Measurements from ENCODE around the gene DNAI7. TPM values are rescaled to one million over a fixed set of nuclear protein-coding genes. Genes with fewer than 3 reads are reported as not detected.

The DNAI7 gene
- total and polyA plus RNA-seq, 2 of the 13 experiments (the other 11 are each of a cell fraction or from before 2014, with no cell fraction given): 0.04 to 0.25 TPM

- Histone ChIP-seq H3K4me2 (ENCODE audit: low read depth, low read length) (no peak overlapping the region), H2AFZ (ENCODE audit: low read length) (no peak overlapping the region), H3K9ac (ENCODE audit: insufficient read depth, low read depth, low read length) (no peak overlapping the region), H3K4me1 (ENCODE audit: insufficient read depth, low read length) (no peaks in the 10 kb centered on the region), H3K27me3 (ENCODE audit: control insufficient read depth in 1 of 2, insufficient read depth in 2 of 2, low read length in 2 of 2) (no peaks in the 10 kb centered on the region), H3K9me3 (ENCODE audit: low read length) (no peaks in the 10 kb centered on the region), H3K27ac (ENCODE audit: extremely low read length, insufficient read depth, low read length) (no peak overlapping the region), H3K36me3 (replicated peaks in 1 of 2; ENCODE audit: control insufficient read depth in 1 of 2, insufficient read depth in 2 of 2, low read length in 2 of 2) (peaks cover 3 to 24% of the 10 kb centered on the region in 2 experiments; a peak in 4 of 5 replicates), H3K79me2 (ENCODE audit: insufficient read depth, low read length) (no peaks in the 10 kb centered on the region), H3K4me3 (replicated peaks in 1 of 3; ENCODE audit: insufficient read depth in 1 of 3, low read depth in 2 of 3, low read length in 3 of 3) (no peak overlapping the region), H4K20me1 (ENCODE audit: insufficient read depth, low read length) (no peaks in the 10 kb centered on the region)
- ChIA-PET POLR2A (no interaction called here), CTCF (ENCODE audit: low intra/inter-chr PET ratio, low total read pairs) (no interaction called here)
- ATAC-seq (no peak), DNase-seq (ENCODE audit: low spot score) (no peak), FAIRE-seq (no peak)
- intact Hi-C loops (cut with micrococcal nuclease; ENCODE audit: unreplicated experiment): no loop called here
- in situ Hi-C loops (cut with HindIII; ENCODE audit: extremely low pct_ligation_motif_present, low pct_unique_long_range_greater_than_20kb): no loop called here
- TF ChIP-seq PAWR (CRISPR knock-in tag; IDR thresholded peaks at IDR 0.05; ENCODE audit: borderline replicate concordance) (no peak), ZNF597 (CRISPR knock-in tag; IDR thresholded peaks at IDR 0.05) (no peak), KMT2B (CRISPR knock-in tag; IDR thresholded peaks at IDR 0.05) (no peak), TBX2 (CRISPR knock-in tag; IDR thresholded peaks at IDR 0.05; ENCODE audit: borderline replicate concordance) (no peak), ZNF652 (CRISPR knock-in tag; IDR thresholded peaks at IDR 0.05; ENCODE audit: borderline replicate concordance, low read depth) (no peak), CREBL2 (CRISPR knock-in tag; IDR thresholded peaks at IDR 0.05; ENCODE audit: borderline replicate concordance) (no peak)
- no TSS peak for BruUV-seq (replicated peaks)
- 100% methylated on average over 1 of the region's 1 CpG for WGBS (ENCODE audit: low lambda C conversion rate)
These were observed 41.2 kb upstream of the DNAI7 start for GRCh38 chr12:25236190-25236589.

GRCh38 chr12:25213338-25213737 lies 18.4 kb upstream of the DNAI7 start:
- Histone ChIP-seq H3K4me2 (ENCODE audit: low read depth, low read length) (no peak overlapping the region), H3K36me3 (replicated peaks in 1 of 2; ENCODE audit: control insufficient read depth in 1 of 2, insufficient read depth in 2 of 2, low read length in 2 of 2) (0 out of 5 replicates have a peak, but pooled peaks cover 0 to 5% of the 10 kb centered on the region in 2 experiments), H3K27ac (ENCODE audit: extremely low read length, insufficient read depth, low read length) (no peak overlapping the region), H3K4me1 (ENCODE audit: insufficient read depth, low read length) (peaks cover 5% of the 10 kb centered on the region; the same call in 1 of the 2 replicates), H3K27me3 (ENCODE audit: control insufficient read depth in 1 of 2, insufficient read depth in 2 of 2, low read length in 2 of 2) (no peaks in the 10 kb centered on the region), H2AFZ (ENCODE audit: low read length) (no peak overlapping the region), H3K9me3 (ENCODE audit: low read length) (no peaks in the 10 kb centered on the region), H3K4me3 (replicated peaks in 1 of 3; ENCODE audit: insufficient read depth in 1 of 3, low read depth in 2 of 3, low read length in 3 of 3) (no peak overlapping the region), H3K79me2 (ENCODE audit: insufficient read depth, low read length) (no peaks in the 10 kb centered on the region), H4K20me1 (ENCODE audit: insufficient read depth, low read length) (no peaks in the 10 kb centered on the region), H3K9ac (ENCODE audit: insufficient read depth, low read depth, low read length) (no peak overlapping the region)
- WGBS (ENCODE audit: low lambda C conversion rate): 94% methylated on average over 1 of the region's 1 CpG
- ATAC-seq: no peak
- no TSS peak for BruUV-seq (replicated peaks)
- FAIRE-seq: no peak
- intact Hi-C loops (cut with micrococcal nuclease; ENCODE audit: unreplicated experiment) (no loop called here), in situ Hi-C loops (cut with HindIII; ENCODE audit: extremely low pct_ligation_motif_present, low pct_unique_long_range_greater_than_20kb) (no loop called here)
- POLR2A ChIA-PET: no interaction called here
- DNase-seq (ENCODE audit: low spot score): no peak
- CTCF ChIA-PET (ENCODE audit: low intra/inter-chr PET ratio, low total read pairs): no interaction called here
- no peak for TF ChIP-seq ZNF224 (CRISPR knock-in tag; IDR thresholded peaks at IDR 0.05)
- no peak for TF ChIP-seq ESRRA (CRISPR knock-in tag; IDR thresholded peaks at IDR 0.05; ENCODE audit: low read depth)
- TF ChIP-seq NPAS2 (CRISPR knock-in tag; IDR thresholded peaks at IDR 0.05; ENCODE audit: borderline replicate concordance): no peak
- peak in 1 of 2 experiments; percentile 39; a peak in 1 of 4 replicates for TF ChIP-seq MAFK (conservative IDR thresholded peaks at IDR 0.05 in 1 of 2, IDR thresholded peaks at IDR 0.05 in 1 of 2; ENCODE audit: low read length in 2 of 2)
- no peak for TF ChIP-seq ZNF546 (CRISPR knock-in tag; conservative IDR thresholded peaks at IDR 0.05)
- peak; percentile 61; the same call in 1 of the 2 replicates for TF ChIP-seq NFE2L2 (IDR thresholded peaks at IDR 0.05; ENCODE audit: low read length)
- TF ChIP-seq ZNF619 (CRISPR knock-in tag; IDR thresholded peaks at IDR 0.05): no peak
- TF ChIP-seq ZMYM2 (CRISPR knock-in tag; IDR thresholded peaks at IDR 0.05): no peak
- no peak for TF ChIP-seq TRIM22 (IDR thresholded peaks at IDR 0.05)
